ENCODE data around the gene TFDP2. TPM values are rescaled to one million over a fixed set of nuclear protein-coding genes. Genes with fewer than 3 reads are reported as not detected.

TFDP2 gene
- total RNA-seq, 1 experiment from 2014 or later = 48.2 TPM

DNA sequence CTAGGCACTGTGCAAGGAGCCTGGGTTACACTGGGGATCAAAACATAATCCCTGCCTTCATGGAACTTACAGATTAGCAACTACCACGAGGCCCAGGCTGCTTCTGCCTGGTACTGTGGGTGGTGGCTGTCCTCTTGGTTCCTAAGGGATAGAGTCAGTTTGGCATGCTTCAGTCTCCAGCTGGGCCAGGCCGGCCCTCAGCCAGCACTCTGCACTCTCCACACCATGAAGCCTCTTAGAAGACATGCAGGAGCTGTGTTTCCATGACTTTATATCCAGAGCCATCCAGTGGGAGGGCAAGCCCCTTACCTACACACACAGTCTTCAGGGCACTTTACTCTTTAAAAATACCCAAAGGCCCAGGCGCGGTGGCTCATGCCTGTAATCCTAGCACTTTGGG is 218.5 kb downstream of the TFDP2 start:
- no TSS peak for BruUV-seq (replicated peaks)
- POLR2A ChIA-PET (ENCODE audit: unreplicated experiment) = no interaction called here

DNA sequence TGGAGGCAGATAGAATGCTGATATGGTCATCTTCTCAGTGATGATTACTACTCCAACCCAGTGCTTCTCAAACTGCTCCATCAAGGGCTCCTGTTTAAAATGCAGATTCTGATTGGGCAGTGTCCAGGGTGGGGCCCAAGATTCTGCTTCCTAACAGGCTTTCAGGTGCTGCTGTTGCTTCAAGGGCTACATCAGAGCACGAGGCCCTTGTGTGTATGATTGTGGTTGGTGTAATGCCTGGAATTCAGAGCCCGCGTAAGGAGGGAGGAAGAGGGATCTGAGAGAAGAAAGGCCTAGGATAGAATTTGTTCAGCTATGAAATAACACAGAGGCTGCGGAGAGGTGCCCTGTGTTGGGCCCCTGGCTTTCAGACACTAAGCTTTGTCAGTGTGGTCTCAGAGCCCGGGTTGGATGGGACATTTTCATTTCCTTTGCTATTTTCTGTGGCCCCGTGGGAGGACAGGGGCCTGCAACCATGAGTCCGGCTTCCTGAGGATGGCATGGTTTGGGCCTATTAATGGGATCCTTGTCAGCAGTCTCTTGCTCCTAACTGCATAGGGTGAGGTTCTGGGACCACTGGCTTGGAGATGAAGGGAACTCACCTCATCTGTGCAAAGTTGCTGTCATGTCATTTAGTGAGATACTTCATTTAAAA is 219.9 kb downstream of the TFDP2 start:
- no peak for DNase-seq
- no peaks in the 10 kb centered on the region; the same call in 1 of the 2 replicates for H3F3A ChIP-seq (ENCODE audit: insufficient read depth, low read depth)
- no peaks in the 10 kb centered on the region for H3K9me2 ChIP-seq (ENCODE audit: insufficient read depth)
- no peak overlapping the region for H3K27ac ChIP-seq
- intact Hi-C loops (cut with micrococcal nuclease; ENCODE audit: unreplicated experiment) = no loop called here
- H3K36me3 ChIP-seq (ENCODE audit: low read depth) = no peaks in the 10 kb centered on the region
- H3K4me1 ChIP-seq (replicated peaks; ENCODE audit: insufficient read depth) = no peaks in the 10 kb centered on the region
- BruUV-seq (replicated peaks) = no TSS peak
- no peak overlapping the region for H3K4me2 ChIP-seq
- H4K20me1 ChIP-seq (ENCODE audit: insufficient read depth) = no peaks in the 10 kb centered on the region
- TF ChIP-seq EZH2 (IDR thresholded peaks at IDR 0.05; ENCODE audit: low read depth) = no peak
- TF ChIP-seq, protein P1, sequence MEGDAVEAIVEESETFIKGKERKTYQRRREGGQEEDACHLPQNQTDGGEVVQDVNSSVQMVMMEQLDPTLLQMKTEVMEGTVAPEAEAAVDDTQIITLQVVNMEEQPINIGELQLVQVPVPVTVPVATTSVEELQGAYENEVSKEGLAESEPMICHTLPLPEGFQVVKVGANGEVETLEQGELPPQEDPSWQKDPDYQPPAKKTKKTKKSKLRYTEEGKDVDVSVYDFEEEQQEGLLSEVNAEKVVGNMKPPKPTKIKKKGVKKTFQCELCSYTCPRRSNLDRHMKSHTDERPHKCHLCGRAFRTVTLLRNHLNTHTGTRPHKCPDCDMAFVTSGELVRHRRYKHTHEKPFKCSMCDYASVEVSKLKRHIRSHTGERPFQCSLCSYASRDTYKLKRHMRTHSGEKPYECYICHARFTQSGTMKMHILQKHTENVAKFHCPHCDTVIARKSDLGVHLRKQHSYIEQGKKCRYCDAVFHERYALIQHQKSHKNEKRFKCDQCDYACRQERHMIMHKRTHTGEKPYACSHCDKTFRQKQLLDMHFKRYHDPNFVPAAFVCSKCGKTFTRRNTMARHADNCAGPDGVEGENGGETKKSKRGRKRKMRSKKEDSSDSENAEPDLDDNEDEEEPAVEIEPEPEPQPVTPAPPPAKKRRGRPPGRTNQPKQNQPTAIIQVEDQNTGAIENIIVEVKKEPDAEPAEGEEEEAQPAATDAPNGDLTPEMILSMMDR (conservative IDR thresholded peaks at IDR 0.05) = no peak
- POLR2A ChIA-PET (ENCODE audit: unreplicated experiment) = no interaction called here
- no peaks in the 10 kb centered on the region for H3K79me2 ChIP-seq (ENCODE audit: low read depth)
- CTCF ChIA-PET = no interaction called here
- H2AFZ ChIP-seq = no peak overlapping the region
- H3K27me3 ChIP-seq (ENCODE audit: insufficient read depth, low read depth) = no peaks in the 10 kb centered on the region
- no peak overlapping the region for H3K4me3 ChIP-seq
- no peaks in the 10 kb centered on the region for H3K9me3 ChIP-seq (ENCODE audit: insufficient read depth, low read depth)

More for the DNA sequence above, 218.5 kb downstream of the TFDP2 start:
- intact Hi-C loops (cut with micrococcal nuclease; ENCODE audit: unreplicated experiment) = no loop called here
- Histone ChIP-seq H3K9me2 (ENCODE audit: insufficient read depth) (no peaks in the 10 kb centered on the region), H4K20me1 (ENCODE audit: insufficient read depth) (no peaks in the 10 kb centered on the region), H2AFZ (no peak overlapping the region), H3K79me2 (ENCODE audit: low read depth) (no peaks in the 10 kb centered on the region), H3K27ac (no peak overlapping the region), H3K36me3 (ENCODE audit: low read depth) (no peaks in the 10 kb centered on the region), H3K4me3 (no peak overlapping the region), H3K9me3 (ENCODE audit: insufficient read depth, low read depth) (no peaks in the 10 kb centered on the region), H3K27me3 (ENCODE audit: insufficient read depth, low read depth) (no peaks in the 10 kb centered on the region), H3F3A (ENCODE audit: insufficient read depth, low read depth) (no peaks in the 10 kb centered on the region; the same call in 1 of the 2 replicates), H3K4me2 (no peak overlapping the region), H3K4me1 (replicated peaks; ENCODE audit: insufficient read depth) (no peaks in the 10 kb centered on the region)
- DNase-seq = no peak
- TF ChIP-seq EZH2 (IDR thresholded peaks at IDR 0.05; ENCODE audit: low read depth) = no peak
- TF ChIP-seq, protein P1 (conservative IDR thresholded peaks at IDR 0.05) = no peak
- CTCF ChIA-PET = no interaction called here

DNA sequence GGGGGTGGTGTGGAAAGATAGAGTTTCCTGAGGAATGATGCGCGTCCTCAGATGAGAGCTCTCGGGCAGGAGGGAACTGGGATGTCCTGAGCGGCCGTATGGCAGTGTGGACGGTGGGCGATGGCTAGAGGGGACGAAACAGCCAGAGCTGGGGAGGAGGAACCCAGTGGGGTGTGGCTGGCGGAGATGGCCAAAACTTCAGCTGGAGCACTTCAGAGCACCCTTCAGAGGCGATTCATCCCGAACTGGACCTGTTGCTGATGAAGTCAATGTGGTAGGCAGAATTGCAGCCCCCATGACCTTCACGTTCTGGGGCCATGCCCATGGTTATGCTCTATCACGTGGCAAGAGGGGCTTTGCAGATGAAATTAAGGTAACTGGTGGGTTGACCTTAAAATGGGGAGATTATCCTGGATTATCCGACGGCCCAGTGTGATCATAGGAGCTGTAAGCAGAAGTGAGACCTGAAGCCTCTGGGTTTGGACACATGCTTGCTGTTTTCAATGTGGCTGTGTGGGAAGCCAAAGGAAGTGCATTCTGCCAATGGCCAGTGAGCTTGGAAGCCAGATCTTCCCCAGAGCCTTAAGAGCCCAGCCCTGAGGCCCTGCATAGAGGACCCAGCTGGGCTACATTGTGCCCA is 220.6 kb downstream of the TFDP2 start:
- ChIA-PET CTCF (no interaction called here), POLR2A (ENCODE audit: unreplicated experiment) (no interaction called here)
- Histone ChIP-seq H3K4me3 (no peak overlapping the region), H3K4me2 (no peak overlapping the region), H3F3A (ENCODE audit: insufficient read depth, low read depth) (no peaks in the 10 kb centered on the region; the same call in 1 of the 2 replicates), H2AFZ (no peak overlapping the region), H3K9me2 (ENCODE audit: insufficient read depth) (no peaks in the 10 kb centered on the region), H3K9me3 (ENCODE audit: insufficient read depth, low read depth) (no peaks in the 10 kb centered on the region), H3K79me2 (ENCODE audit: low read depth) (no peaks in the 10 kb centered on the region), H3K27ac (no peak overlapping the region), H3K27me3 (ENCODE audit: insufficient read depth, low read depth) (no peaks in the 10 kb centered on the region), H3K4me1 (replicated peaks; ENCODE audit: insufficient read depth) (no peaks in the 10 kb centered on the region), H4K20me1 (ENCODE audit: insufficient read depth) (no peaks in the 10 kb centered on the region), H3K36me3 (ENCODE audit: low read depth) (0 out of 2 replicates have a peak, but pooled peaks cover 1% of the 10 kb centered on the region)
- TF ChIP-seq EZH2 (IDR thresholded peaks at IDR 0.05; ENCODE audit: low read depth) = no peak
- BruUV-seq (replicated peaks) = no TSS peak
- intact Hi-C loops (cut with micrococcal nuclease; ENCODE audit: unreplicated experiment) = no loop called here
- DNase-seq = no peak
